RCC 7860 (cell line): Measurements from ENCODE around the gene OPTC.
"Not testable (repeated sequence)": the region's sequence is repeated elsewhere in the genome, so short reads cannot be mapped to it uniquely, and the experiment has no call there.

Experiments
- DNase-seq: peaks from one replicate; pipeline ENCODE4 v3.0.0-alpha.2; 2015; ENCODE audit warnings: low spot score
- FAIRE-seq: peaks from 2 replicates; lab custom pipeline; 2012; peaks lifted over from hg19 to GRCh38; lab: Jason Lieb, UNC

OPTC gene

GRCh38 chr1:203464743-203465142 lies 29.2 kb upstream of the OPTC start:
- no peak for FAIRE-seq
- no peak for DNase-seq

- FAIRE-seq, result no peak
These were observed 28.7 kb upstream of the OPTC start for GRCh38 chr1:203465146-203465798.

GRCh38 chr1:203465948-203466347 lies 28.0 kb upstream of the OPTC start:
- FAIRE-seq (no peak), DNase-seq (no peak)

More at GRCh38 chr1:203465146-203465798, 28.7 kb upstream of the OPTC start:
- no peak for DNase-seq

GRCh38 chr1:203466906-203467549 lies 26.9 kb upstream of the OPTC start:
- not testable (repeated sequence) for DNase-seq, FAIRE-seq

GRCh38 chr1:203467550-203467921 lies 26.4 kb upstream of the OPTC start:
- DNase-seq (no peak), FAIRE-seq (no peak)

GRCh38 chr1:203468326-203468725 lies 25.6 kb upstream of the OPTC start:
- FAIRE-seq (no peak), DNase-seq (no peak)

- DNase-seq, result no peak
- FAIRE-seq, result no peak
These were observed 23.7 kb upstream of the OPTC start for GRCh38 chr1:203470240-203470639.

- FAIRE-seq, result no peak
- no peak for DNase-seq
These were observed 22.1 kb upstream of the OPTC start for GRCh38 chr1:203471841-203472240.

- no peak for DNase-seq
- FAIRE-seq, result no peak
These were observed 20.7 kb upstream of the OPTC start for GRCh38 chr1:203473281-203473680.

- FAIRE-seq (no peak), DNase-seq (no peak)
These were observed 20.1 kb upstream of the OPTC start for GRCh38 chr1:203473781-203474305.

GRCh38 chr1:203475012-203475981 lies 18.7 kb upstream of the OPTC start, which contains the start of gene PRELP:
TSS of gene PRELP (plus strand) at chr1:203475806. CDS start at chr1:203483185, 7,379 bp downstream.
- FAIRE-seq, result no peak

GRCh38 chr1:203476216-203476814 lies 17.6 kb upstream of the OPTC start:
- DNase-seq, result no peak
- no peak for FAIRE-seq

More at GRCh38 chr1:203475012-203475981, 18.7 kb upstream of the OPTC start, which contains the start of gene PRELP:
- DNase-seq, result no peak

GRCh38 chr1:203477748-203478147 lies 16.2 kb upstream of the OPTC start:
- FAIRE-seq (no peak), DNase-seq (no peak)

- DNase-seq, result no peak
- FAIRE-seq, result no peak
These were observed 15.7 kb upstream of the OPTC start for GRCh38 chr1:203478231-203478630.

- FAIRE-seq (no peak), DNase-seq (no peak)
These were observed 15.0 kb upstream of the OPTC start for GRCh38 chr1:203478986-203479385.

- DNase-seq (no peak), FAIRE-seq (no peak)
These were observed 14.3 kb upstream of the OPTC start for GRCh38 chr1:203479646-203480045.

- DNase-seq (no peak), FAIRE-seq (no peak)
These were observed 13.9 kb upstream of the OPTC start for GRCh38 chr1:203480084-203480483.

- peak; percentile 59 for DNase-seq
- no peak for FAIRE-seq
These were observed 13.3 kb upstream of the OPTC start for GRCh38 chr1:203480525-203481084.

- DNase-seq (no peak), FAIRE-seq (no peak)
These were observed 12.8 kb upstream of the OPTC start for GRCh38 chr1:203481196-203481595.

- DNase-seq (no peak), FAIRE-seq (no peak)
These were observed 7.2 kb upstream of the OPTC start for GRCh38 chr1:203486618-203487370.
